HCT116 (cell line): ENCODE data around the gene PARVA.

Experiments used
- ATF3 ChIP-seq: IDR thresholded peaks from 2 replicates; pipeline ENCODE4 v1.6.1; 2012
- CEBPB ChIP-seq: IDR thresholded peaks from 2 replicates; pipeline ENCODE4 v1.6.1; 2012; ENCODE audit warnings: low read depth
- EGR1 ChIP-seq: IDR thresholded peaks from 2 replicates; pipeline ENCODE4 v1.6.1; 2012; ENCODE audit warnings: low read depth
- EZH2 ChIP-seq: fragments of 200-600 bp; sonication (generic); IDR thresholded peaks from 2 replicates; pipeline ENCODE4 v1.6.1; 2017; ENCODE audit warnings: antibody characterized with exemption, mixed run types
- FOSL1 ChIP-seq: IDR thresholded peaks from 2 replicates; pipeline ENCODE4 v1.6.1; 2012; ENCODE audit warnings: low read depth
- POLR2A ChIP-seq: IDR thresholded peaks from 2 replicates; pipeline ENCODE4 v1.7.0; 2011; ENCODE audit warnings: borderline replicate concordance; ENCODE audit not compliant: insufficient read depth, insufficient read length; ENCODE audit errors: extremely low read depth
- POLR2AphosphoS5 ChIP-seq: IDR thresholded peaks from 2 replicates; pipeline ENCODE4 v1.6.1; 2011; ENCODE audit warnings: mild to moderate bottlenecking, low read depth, low read length, moderate library complexity
- REST ChIP-seq: IDR thresholded peaks from 2 replicates; pipeline ENCODE4 v1.6.1; 2012; ENCODE audit warnings: low read depth
- SP1 ChIP-seq: IDR thresholded peaks from 2 replicates; pipeline ENCODE4 v1.6.1; 2012; ENCODE audit warnings: low read depth
- SRF ChIP-seq: IDR thresholded peaks from 2 replicates; pipeline ENCODE4 v1.6.1; 2012; ENCODE audit warnings: low read depth
- TCF7L2 ChIP-seq: IDR thresholded peaks from 2 replicates; pipeline ENCODE4 v1.7.0; 2011; ENCODE audit warnings: borderline replicate concordance, inconsistent platforms; ENCODE audit not compliant: insufficient read depth, insufficient read length; ENCODE audit errors: extremely low read depth
- ZFX ChIP-seq: fragments of 450-650 bp; IDR thresholded peaks from 2 replicates; pipeline ENCODE4 v1.6.1; 2017
- TF ChIP-seq, protein P1 (sequence below), 3 experiments: fragments of 200-600 bp in 1 of 3; sonication (generic) in 1 of 3; IDR thresholded peaks in 2 of 3; conservative IDR thresholded peaks in 1 of 3; 2 replicates each; pipeline ENCODE4 v1.5.1; 2012 to 2017; ENCODE audit warnings: low read depth in 2 of 3, low read length in 2 of 3, antibody characterized with exemption in 1 of 3, borderline replicate concordance in 1 of 3, control low read depth in 1 of 3, mild to moderate bottlenecking in 1 of 3, mixed read lengths in 1 of 3, mixed run types in 1 of 3, moderate library complexity in 1 of 3; ENCODE audit not compliant: insufficient read depth in 1 of 3
- TF ChIP-seq, protein P2 (sequence below): IDR thresholded peaks from 2 replicates; pipeline ENCODE4 v1.6.1; 2012

DNA sequence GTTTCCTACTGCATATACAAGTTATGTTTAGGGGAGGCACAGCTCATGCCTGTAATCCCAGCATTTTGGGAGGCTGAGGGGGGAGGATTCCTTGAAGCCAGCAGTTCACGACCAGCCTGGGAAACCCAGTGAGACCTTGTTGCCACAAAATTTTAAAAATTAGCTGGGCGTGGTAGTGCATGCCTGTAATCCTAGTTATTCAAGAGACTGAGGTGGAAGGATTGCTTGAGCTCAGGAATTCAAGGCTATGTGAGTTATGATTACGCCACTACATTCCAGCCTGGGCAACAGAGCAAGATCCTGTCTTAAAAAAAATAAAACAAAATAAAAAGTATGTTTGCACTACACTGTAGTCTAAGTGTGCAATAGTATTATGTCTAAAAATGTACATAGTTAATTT lies 188.0 kb downstream of the PARVA start:
- TF ChIP-seq, protein P1, sequence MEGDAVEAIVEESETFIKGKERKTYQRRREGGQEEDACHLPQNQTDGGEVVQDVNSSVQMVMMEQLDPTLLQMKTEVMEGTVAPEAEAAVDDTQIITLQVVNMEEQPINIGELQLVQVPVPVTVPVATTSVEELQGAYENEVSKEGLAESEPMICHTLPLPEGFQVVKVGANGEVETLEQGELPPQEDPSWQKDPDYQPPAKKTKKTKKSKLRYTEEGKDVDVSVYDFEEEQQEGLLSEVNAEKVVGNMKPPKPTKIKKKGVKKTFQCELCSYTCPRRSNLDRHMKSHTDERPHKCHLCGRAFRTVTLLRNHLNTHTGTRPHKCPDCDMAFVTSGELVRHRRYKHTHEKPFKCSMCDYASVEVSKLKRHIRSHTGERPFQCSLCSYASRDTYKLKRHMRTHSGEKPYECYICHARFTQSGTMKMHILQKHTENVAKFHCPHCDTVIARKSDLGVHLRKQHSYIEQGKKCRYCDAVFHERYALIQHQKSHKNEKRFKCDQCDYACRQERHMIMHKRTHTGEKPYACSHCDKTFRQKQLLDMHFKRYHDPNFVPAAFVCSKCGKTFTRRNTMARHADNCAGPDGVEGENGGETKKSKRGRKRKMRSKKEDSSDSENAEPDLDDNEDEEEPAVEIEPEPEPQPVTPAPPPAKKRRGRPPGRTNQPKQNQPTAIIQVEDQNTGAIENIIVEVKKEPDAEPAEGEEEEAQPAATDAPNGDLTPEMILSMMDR (IDR thresholded peaks at IDR 0.05 in 2 of 3, conservative IDR thresholded peaks at IDR 0.05 in 1 of 3; ENCODE audit: borderline replicate concordance in 1 of 3, insufficient read depth in 1 of 3, low read depth in 2 of 3, low read length in 2 of 3) = no peak
- no peak for TF ChIP-seq TCF7L2
- no peak for TF ChIP-seq EZH2
- TF ChIP-seq ATF3 = no peak
- TF ChIP-seq FOSL1 = no peak
- TF ChIP-seq REST = no peak
- no peak for TF ChIP-seq SP1
- no peak for TF ChIP-seq POLR2AphosphoS5
- no peak for TF ChIP-seq POLR2A
- TF ChIP-seq SRF = no peak
- TF ChIP-seq, protein P2, sequence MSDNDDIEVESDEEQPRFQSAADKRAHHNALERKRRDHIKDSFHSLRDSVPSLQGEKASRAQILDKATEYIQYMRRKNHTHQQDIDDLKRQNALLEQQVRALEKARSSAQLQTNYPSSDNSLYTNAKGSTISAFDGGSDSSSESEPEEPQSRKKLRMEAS = no peak
- TF ChIP-seq ZFX = no peak
- TF ChIP-seq CEBPB = no peak
- TF ChIP-seq EGR1 = no peak
